G401 (cell line): ENCODE results near the gene UBE2QL1. TPM values are rescaled to one million over a fixed set of nuclear protein-coding genes. Genes with fewer than 3 reads are reported as not detected.

Experiments used
- DNase-seq: peaks from one replicate; pipeline ENCODE4 v3.0.0-alpha.2; 2015; ENCODE audit warnings: low spot score
- in situ Hi-C: cut with HindIII; loops from 2 replicates; pipeline ENCODE4 v1.10.0; 2016; ENCODE audit warnings: low sequenced_read_pairs, mixed read lengths
- total RNA-seq: library from RNA; depleted of rRNA; stranded (reverse); fragments of >200 nt; shearing (Covaris generic); gene quantifications from 2 replicates; pipeline ENCODE4 v1.2.3, GENCODE V29; 2014

Gene UBE2QL1
- total RNA-seq, 1 experiment from 2014 or later: not detected

DNA sequence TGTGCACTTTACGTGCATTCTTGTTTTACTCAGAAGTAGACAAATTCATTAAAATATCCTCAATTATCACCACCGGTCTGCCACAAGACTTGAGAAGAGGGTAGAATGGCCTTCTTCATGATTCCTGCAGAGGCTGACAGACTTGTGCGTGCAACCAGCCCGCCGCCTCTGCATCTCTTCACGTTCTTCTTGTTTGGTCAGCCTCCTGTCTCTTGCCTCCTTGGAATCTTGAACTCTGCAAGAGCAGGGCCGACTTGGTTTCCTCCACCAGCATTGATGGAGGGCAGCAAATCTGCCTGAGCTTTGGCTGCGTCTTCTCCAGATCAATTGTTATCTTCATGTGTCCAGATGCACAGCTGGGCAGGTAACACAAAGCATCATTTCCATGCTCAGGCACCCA, 20.2 kb downstream of the UBE2QL1 start:
- in situ Hi-C loops: no loop called here

DNA sequence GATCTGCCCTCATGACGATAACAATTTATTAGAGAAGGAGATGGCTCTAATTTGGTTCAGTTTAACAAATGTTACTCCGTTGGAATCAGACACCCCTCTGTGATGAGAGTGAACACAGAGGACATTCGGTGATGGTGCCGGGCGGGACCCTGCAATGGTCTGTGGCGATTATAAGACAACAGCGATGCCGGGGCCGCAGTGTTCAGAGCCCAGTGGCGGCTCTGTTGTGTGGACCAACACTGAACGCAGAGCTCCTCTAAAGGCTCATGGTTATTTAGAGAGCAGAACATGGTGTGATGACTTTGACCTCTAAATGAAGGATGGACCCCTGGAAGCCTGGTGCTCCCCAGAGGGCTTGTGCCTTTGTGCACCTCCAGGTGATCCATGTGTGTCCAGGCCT, 21.2 kb downstream of the UBE2QL1 start:
- no peak for DNase-seq
- in situ Hi-C loops: no loop called here

More for the DNA sequence above, 20.2 kb downstream of the UBE2QL1 start:
- no peak for DNase-seq

DNA sequence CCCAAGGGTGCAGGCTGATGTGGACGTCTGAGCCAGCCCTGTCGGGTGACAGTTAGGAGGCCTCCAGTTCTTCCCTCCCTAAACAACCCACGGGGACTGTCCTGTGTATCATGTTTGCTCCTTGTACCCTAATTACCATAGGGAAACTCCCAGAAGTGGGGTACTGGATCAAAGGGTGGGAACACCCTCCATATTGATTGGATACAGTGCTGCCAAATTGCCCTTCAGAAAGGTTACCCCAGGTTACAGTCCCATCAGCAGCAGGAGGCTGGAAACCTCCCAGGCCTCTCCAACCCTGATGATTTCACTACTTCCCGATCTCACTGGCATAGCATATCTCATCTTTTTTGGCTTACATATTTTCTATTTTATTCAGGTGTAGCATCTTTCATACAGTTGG, 22.0 kb downstream of the UBE2QL1 start:
- no peak for DNase-seq
- in situ Hi-C loops: no loop called here

DNA sequence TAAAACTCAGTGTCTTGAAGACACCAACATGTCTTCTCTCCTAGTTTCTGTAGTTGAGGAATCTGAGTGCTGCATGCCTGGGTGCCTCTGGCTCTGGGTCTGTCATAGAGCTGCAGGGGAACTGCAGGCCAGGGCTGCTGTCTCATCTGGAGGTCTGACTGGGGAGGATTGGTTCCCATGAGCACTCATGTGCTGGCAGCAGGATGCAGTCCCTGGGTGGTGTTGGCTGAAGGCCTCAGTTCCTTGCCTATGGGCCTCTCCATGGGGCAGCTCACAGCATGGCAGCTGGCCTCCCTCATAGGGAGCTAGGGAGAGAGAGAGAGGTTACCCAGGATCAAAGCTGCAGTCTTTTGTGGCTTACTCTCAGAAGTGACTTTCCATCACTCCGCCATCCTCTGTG, 22.6 kb downstream of the UBE2QL1 start:
- in situ Hi-C loops: no loop called here
- DNase-seq: no peak

DNA sequence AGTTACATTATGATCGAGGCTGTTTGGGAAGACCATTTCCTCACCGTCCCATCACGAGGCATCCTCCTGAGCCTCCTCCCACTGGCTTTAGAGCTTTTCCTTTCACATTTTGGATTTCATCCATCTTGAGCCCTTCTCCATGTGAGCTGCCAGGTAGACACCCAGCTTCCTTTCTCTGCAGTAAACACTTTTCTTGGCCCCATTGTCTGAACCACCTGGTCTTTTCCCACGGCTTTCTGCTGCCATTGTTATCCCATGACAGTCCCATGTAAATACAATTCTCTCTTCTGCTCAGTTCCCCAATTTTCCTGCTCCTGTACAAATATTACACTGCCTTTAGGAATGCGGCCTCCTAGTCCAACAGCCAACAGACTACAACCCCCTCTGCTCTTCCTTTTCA, 24.1 kb downstream of the UBE2QL1 start:
- DNase-seq: peak; percentile 76
- in situ Hi-C loops: no loop called here

DNA sequence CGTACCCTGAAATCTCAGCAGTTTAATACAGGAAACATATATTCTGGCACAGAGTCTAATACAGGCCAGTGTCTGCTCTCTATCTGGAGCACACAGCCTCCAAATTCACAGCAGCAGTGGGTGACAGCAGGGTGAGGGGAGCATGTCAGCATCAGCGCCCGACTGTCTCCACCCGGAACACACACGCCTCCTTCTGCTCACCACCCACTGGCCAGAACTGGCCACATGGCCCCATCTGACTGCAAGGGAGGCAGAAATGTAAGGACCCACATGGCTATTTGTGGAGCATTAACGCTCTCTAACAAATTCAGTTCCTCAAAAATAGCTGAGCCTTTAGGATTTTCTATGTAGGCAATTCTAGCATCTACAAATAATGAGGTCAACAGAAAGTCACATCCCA, 24.6 kb downstream of the UBE2QL1 start:
- peak; percentile 73 for DNase-seq
- in situ Hi-C loops: no loop called here

DNA sequence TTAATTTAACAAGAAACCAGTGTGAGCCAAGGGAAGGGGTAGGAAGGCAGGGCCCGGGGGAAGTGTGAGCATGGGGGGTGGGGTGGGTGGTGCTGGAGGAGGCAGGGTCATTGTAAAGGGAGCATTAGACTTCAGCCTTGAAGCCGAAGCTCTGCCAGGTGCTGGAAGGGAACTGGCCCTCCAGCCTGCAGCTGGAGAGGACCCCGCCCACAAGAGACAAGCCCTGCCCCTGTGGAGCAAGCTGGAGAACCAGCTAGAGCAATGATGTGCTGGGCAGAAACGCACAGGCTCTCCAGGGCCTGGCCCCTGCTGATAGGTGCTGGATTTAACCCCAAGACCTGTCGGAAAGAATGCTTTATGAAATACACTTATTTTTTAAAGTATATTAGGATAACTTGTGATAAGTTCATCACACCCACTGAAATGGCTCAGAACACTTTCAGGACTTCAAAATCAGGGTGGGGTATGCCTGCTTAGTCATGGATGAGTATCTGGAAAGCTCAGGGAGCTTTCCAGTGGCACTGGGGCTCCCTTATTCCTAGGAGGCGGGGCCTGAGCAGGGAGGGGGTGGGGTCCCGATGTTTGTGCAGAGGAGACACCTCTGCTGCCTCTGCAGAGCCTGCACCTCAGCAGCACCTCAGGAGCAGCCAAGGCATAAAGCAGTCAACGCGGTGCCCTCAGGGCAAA, 27.1 kb downstream of the UBE2QL1 start:
- no peak for DNase-seq
- in situ Hi-C loops: no loop called here

DNA sequence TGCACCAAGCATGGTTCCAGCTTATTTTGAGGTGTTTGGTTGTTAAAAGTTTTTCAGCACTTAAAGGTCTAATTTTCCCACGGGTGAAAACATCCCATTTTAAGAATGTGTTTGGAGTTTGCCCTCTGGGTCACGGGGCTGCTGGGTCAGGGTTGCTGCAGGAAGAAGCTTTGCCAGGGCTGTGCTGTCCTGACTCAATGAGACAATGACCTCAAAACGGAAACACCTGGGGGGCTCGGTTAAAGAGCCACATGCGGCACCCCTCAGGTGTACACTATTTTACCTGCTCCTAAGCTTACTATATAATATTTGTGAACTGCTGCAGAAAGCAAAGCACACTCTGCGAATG, 27.6 kb downstream of the UBE2QL1 start:
- in situ Hi-C loops: no loop called here
- no peak for DNase-seq

DNA sequence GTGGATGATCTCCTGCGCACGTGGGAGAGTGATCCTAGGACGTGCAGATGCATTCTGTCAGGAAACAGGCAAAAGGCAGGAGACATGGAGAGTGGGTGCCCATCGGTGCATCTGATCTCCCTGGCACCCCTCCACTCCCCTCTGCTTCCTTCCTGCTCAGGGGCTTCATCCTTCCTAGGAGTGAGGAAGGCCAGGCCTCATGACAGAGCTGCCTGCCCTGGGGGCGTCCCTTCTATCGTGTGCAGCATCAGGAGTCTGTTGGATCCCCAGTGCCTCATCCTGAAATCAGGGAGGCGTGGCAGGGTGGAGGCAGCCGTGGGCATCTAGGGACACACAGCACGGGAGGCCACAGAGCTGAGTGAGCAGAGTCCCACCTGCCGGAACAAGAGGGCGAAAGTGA, 30.1 kb downstream of the UBE2QL1 start:
- no peak for DNase-seq
- in situ Hi-C loops: no loop called here

DNA sequence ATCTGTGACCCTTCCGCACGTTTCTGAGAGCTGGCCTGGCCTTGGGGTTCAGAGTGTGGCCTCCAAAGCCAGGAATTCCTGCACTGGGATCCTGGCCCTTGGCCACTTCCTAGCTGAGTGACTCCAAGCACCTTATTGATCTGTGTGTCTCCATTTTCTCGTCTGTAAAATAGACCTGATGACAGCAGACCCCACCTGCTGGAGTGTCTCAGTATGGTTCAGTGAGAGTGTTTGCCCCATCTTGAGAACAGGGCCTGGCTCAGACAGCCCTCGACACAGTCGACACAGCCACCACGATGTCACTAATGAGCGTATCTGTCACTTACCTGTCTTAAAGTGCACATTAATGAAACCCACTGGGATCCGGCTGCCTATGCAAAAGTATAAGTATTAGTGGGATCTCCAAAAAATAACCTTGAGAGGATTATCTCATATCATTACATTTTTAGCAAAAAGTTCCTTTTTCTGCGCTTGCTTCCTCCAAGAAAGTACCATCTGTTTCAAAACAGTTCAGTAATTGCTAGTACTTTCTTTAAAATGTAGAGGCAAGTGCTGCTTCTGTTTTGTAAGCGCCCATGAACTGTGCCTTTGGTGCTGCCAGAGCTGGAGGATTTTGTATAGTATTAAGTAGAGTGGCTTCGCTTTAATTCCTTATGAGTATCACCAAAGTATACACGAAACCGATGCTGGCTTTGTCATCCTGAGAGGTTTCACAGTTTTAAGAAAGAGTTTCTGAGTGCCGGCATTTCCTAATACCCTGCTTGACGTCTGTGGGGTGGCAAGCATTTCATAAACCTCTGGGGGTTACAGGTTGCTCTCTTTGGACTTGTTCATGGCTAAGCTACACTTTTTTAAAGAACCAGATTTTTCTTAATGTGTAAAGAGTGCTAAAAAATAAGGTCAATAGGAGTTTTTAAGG, 31.7 kb downstream of the UBE2QL1 start:
- DNase-seq: no peak
- in situ Hi-C loops: no loop called here

DNA sequence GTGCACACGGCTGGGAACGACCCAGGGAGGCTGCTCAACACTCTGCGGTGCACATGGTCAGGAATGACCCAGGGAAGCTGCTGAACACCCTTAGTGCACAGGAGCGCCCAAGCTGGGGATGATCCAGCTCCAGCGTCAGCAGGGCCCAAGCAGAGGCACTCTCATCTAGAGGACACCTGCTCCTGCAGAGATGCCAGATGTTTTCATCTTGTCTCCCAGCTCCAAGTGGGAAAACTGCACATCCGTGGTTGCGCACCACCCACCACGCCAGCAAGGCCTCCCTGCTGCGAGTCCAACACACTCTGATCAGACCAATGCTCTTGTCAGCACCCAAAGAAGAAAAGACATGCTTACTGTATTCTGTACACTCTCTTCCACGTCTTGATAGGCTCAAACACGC, 34.1 kb downstream of the UBE2QL1 start:
- no peak for DNase-seq
- in situ Hi-C loops: no loop called here

DNA sequence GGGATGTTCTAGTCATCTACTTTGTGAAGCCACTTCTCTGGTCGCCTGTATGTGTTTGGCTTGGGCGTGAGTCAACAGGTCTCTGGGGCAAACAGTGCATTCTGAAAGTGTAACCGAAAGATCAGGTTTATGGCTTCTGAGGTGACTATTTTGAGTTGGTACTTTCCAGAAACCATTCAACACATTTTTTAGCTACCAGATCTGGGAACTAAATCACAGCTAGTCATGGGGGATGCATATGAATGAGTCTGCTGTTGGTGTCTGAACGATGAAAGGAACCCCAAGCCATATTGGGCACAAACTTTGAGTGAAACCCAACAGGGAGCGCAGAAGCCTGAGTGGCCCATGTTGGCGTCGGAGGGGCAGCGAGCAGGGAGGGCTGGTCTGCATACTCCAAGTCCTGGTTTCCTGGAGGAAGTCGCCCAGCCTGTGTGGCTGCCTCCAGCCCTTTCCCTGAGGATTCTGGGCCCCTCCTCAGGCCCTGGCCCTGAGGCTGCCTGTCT, 35.3 kb downstream of the UBE2QL1 start:
- in situ Hi-C loops: no loop called here
- no peak for DNase-seq

DNA sequence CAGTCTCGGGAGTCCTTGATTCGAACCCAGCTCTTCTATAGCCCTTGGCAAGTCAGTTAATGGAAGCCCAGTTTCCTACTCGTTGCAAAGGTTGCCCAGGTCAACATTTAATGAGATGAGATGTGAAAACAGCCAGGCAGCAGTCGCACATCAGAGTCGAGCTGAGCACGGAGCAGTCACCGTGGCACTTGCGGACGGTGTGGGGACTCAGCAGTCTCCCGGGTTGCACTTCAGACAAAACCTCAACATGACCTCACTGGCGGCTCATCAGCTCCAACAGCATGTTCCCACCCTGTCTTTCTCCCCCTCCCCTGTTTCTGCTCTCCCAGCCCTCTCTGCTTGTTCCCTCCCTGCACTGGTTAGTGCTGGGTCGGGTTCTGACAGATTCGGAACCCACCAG, 35.8 kb downstream of the UBE2QL1 start:
- no peak for DNase-seq
- in situ Hi-C loops: no loop called here

DNA sequence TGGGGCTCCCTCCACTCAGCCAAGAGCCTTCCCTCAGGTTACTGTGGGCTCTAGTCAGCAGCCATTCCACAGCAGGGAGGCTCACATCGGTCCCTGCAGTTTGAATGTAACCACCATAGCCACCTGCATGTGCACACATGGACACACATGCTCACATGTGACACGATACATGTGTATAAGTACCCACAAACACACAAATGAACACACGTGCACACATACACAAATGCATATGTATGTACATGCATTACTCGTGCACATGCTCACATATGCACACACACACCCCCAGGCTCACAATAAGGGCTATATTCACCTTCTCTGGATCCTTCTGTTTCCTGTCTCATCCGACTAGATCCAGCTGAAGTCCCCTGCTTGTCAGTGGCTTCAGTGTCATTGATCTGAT, 36.2 kb downstream of the UBE2QL1 start:
- in situ Hi-C loops: no loop called here
- DNase-seq: no peak

DNA sequence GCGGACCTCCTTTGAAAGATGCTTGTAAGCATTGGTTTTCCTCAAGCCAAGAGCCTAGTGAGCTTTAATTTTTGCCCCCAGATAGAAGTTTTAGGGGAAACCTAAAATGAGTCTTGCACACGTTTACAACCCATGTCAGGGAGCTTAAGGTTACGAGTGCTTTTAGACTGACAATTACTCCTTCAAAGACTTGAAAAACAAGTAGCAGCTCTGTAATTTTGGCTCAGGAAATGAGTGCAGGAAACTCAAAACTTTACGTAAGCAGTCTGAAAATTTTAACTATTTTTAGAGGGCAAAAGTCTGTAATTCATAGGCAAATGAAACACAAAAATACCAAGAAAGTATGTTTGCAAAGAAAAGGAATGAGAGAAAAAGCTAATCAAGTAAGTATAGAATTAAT, 36.8 kb downstream of the UBE2QL1 start:
- in situ Hi-C loops: no loop called here
- DNase-seq: no peak

DNA sequence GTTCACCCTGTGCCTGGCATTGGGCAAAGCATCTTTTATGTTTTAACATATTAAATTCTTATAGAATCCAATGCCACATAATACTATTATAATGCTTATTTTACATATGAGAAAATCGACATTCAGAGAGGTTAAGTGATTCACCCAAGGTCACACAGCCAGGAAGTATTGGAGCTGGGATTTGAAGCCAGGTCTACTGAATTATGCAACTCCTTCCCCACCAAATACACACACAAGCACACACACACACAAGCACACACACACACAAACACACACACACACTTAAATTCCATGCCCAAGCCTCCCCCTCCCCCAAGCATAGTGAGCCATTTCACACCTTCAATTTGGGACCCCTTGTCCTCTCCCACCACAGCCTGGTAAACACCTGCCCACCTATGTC, 37.4 kb downstream of the UBE2QL1 start:
- in situ Hi-C loops: no loop called here
- DNase-seq: no peak

DNA sequence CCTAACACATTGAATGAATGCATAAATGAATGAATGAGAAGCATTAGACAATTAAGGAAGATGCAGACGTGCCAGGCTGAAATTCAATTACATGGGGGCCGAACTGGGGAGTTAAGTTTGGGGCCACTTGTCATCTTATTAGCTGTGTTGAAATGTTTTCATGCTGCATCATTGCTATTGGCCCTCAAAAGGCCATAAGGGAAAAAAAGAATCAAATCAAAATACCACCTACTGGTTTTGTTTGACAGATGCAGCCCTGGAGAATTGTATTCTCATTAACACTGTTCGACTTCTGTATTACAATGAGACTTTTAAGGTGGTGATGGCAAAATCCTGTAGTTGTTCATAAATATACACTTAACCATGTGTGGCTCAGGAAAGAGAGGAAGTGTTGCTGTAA, 38.4 kb downstream of the UBE2QL1 start:
- DNase-seq: no peak
- in situ Hi-C loops: no loop called here

DNA sequence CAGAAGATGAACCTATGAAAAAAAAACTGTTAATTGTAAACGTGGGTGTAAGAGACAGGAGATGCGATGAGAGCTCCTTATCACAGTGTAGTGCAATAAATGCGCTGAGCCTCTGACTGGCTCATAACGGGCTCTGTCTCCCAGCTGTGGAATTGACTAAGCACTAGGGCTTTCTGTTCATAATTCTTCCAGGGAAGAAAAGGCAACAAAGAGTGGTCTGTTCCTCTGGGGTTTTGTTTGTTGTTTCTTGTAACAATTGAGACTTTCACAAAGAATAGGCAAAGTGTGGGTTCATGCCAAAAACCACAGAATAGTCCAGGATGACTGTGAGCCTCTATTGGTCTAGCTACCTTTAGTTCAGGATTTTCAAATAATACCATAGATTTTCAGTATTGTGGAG, 39.4 kb downstream of the UBE2QL1 start:
- in situ Hi-C loops: no loop called here

DNA sequence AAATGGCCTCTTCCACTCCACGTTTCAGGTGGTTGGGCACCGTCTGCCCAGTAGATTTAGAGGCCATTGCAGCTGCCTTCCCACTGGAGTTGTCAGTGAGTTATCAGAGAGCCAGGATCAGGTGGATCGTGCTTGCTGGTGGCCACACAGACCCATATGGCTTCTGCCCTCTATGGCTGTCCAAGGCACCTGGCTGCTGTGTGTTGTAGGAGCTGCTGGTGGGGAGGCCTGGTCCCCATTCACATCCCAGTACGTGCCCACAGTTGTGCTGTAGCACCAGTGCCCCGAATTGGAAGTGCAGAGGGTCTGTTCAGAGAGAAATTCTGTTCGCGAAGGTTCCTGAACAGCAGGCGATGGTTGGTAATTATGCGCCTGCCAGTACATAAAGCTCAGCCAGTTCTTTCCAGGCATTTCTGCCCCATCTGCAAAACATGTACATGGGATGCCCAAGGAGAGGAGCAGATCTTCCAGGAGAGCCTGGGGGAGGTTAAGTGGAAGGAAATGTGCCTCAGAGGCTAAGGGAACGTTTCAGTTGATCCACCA, 41.1 kb downstream of the UBE2QL1 start:
- in situ Hi-C loops: no loop called here
- DNase-seq: peak; percentile 71

More for the DNA sequence above, 39.4 kb downstream of the UBE2QL1 start:
- DNase-seq: no peak

DNA sequence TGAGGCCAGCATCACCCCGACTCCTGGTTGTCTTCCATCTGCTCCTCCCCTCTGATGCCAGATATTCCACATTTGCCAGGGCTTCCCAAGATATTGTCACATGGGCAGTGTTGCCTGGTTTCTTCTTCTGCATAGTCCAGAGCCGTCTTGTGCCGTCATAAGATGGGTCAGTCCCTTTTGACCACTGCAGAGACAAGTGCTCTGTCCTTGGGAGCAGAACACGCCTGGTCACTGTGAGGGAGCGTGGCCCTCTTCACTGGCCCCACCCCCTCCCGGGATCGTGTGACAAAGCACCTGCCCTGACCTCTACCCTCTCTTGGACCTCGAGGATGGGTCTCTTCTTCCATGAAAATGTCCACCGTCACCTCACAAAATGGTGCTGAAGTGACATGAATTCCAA, 41.6 kb downstream of the UBE2QL1 start:
- no peak for DNase-seq

More for the DNA sequence above, 41.6 kb downstream of the UBE2QL1 start:
- in situ Hi-C loops: no loop called here
